ENCODE results near the gene KCTD19.

The KCTD19 gene

DNA sequence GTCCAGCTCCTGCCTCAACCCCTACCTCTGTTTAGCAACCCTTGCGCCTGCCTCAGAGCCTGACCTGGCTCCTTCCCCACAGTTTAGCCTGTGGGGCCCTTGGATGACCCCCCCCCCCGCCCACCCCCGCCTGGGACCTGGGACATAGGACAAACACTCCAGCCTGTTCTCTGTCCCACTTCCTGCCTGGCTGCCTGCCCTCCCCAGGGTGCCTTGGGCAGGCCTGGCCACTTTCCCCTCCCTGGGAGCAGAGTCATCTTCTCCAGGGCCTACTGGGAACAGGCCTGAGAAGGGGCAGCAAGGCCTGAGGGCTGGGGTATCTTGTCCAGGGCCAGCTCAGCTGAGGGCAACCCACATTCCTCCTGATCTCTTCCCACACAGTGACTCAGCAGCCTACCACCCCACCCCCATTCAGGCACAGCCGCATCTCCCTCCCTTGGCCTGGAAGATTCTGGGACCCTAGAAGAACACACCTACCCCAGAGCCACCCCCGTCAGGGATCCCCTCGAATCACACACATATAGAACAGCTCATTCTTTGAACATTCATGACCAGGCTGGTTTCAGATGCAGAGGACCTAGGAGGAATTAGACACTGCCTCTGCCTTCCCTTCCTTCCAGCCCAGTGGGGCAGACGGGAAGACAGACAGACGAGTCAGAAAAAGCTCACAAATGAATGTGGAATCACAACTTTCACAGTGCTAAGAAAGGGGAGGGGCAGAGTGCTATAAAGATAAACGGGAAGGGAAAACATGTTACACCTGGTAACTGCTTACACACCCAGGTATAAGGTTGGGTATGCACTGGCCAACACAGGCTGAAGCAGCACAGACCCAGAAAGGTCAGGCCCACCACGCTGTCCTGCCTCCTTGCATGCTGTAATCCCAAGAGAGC, 85.3 kb downstream of the KCTD19 start:
- DNase-seq = no peak

DNA sequence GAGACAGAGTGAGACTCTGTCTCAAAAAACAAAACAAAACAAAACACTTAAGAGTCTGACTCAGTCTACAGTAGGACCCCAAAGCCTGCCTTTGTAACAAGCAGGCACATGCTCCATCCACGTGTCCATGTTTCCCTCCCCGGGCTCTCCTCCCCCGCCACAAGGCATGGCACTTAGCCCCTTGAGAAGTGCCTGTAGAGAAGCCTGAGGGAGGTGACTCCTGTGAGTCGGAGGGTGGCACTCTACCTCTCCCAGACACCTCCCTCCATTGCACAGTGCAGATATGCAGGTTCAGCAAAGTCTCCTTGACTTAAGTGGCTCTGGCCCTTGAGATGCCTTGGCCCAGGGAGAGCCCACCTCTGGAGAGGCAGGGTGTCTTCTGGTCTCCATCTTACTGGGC, 86.0 kb downstream of the KCTD19 start:
- DNase-seq = no peak

All from activated naive CD4-positive, alpha-beta T cell (primary cell).